HG02938 (cell line): Measurements from ENCODE around the gene NOX5.

Experiments
- ATAC-seq: cut with Tn5 transposase; IDR thresholded peaks from one replicate; pipeline ENCODE4 v1.9.1; 2021; ENCODE audit warnings: mild to moderate bottlenecking, moderate library complexity; ENCODE audit not compliant: unreplicated experiment

Gene NOX5

DNA sequence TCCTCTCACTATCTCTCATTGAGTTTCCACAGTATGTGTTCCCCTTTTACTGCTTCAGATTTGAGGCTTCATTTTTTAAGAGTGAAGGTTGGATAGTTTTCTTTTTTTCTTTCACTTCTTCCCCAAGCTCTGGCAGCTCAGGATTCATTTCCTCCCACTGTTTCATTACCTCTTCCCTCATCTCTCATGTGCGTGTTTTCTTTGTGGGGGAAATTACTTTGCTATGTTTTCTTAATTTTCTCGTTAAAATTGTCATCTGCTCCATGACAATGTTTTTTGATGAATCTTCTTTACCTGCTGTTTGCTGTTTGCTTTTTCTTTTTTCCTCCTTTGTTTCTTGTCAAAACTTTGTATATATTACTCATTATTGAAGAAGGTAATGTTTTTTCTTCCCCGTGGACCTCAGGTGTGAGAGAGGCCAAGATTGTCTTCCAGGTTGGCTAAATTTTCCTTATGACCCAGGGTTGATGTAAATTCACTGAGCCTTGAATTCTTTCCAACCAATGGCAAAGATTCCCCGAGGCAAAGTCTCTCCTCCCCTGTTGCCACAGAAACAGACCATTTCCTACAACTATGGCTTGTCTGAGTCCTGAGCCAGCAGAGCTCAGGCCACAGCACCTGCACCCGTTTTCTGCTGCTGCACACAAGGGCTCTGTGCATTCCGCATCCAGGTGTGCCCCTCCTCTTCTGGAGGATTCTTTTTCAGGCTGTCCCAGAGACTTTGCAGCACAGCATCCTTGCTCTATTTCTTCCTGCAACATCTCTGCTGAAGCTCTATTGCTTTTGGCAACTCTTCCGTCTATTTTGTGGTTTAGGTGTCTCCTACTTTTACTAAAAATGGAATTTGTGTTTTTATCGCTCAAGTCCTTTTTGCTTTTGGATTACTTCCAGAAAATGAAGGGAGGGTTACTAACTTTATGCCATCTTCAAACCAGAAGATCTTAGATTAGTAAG lies 66.1 kb downstream of the NOX5 start:
- ATAC-seq: no peak

DNA sequence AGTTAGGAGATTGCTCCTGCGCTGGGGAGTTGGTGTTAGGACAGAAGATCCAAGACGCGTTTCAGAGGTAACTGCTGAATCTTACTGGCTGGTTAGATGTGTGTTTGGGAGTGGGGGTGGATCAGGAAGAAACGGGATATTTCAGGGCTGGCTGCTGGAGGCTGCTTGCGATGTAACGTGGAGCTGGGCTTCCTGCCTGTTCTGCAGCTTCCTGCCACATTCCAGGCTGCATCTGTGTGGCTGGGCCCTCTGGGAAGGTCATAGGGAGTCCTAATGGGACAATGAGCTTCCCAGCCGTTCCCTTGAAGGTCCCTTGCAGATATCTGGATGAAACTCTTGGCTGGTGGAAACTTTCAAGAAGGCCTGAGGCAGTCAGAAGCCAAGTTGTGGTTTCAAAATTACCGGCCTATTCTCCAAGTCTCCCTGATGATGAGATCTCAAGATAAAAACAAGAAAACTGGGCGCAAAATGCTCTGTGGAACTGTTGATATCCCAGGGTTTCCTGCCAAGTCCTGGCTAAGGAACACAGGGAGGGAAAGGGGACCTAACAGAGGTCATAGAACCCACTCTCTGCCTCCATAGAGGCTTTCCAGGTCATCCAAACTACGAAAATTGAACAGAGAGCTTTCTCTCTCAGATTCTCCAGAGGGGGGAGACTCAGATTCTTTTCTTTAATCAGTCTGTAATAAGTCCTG lies 67.0 kb downstream of the NOX5 start:
- no peak for ATAC-seq

DNA sequence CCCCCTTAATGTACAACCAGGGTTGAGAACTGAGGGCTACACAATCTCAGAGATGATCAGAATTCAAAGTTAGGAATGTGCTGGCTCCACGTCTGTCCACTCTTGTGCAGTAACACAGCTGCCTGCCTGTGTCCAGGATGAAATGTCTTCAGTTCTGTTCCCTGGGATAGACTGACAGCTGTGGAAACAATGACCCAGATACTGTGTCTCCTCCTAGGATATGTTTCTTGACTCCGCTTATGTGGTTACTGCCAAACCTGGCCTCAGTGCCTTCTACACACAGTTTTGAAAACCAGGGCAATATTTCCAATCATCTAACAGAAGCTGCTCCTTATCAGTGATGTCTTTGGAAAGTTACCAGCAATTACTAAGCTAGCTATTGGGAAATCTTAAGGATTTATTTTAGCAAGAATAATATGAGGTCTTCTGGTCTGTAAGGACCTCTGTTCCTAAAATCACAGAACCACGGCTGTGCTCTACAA lies 67.6 kb downstream of the NOX5 start:
- no peak for ATAC-seq

DNA sequence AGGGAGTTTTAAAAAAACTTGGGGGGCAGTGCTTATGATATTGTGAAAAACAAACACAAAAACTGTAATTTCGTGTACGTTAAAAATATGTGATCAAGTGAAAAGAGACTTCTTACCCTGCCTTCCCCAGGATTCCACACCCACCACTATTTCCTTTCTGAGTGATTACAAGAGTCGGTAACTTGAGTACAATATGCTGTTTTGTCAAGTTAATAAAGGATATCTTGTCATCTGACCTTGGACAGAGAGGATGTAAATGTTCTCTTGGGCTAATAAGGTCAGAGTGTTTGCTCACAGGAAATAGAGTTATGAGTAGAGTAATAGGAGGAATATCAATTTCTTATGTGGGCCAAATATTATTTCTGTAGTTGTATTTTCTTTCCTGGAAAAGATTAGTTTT lies 68.1 kb downstream of the NOX5 start:
- ATAC-seq: no peak

DNA sequence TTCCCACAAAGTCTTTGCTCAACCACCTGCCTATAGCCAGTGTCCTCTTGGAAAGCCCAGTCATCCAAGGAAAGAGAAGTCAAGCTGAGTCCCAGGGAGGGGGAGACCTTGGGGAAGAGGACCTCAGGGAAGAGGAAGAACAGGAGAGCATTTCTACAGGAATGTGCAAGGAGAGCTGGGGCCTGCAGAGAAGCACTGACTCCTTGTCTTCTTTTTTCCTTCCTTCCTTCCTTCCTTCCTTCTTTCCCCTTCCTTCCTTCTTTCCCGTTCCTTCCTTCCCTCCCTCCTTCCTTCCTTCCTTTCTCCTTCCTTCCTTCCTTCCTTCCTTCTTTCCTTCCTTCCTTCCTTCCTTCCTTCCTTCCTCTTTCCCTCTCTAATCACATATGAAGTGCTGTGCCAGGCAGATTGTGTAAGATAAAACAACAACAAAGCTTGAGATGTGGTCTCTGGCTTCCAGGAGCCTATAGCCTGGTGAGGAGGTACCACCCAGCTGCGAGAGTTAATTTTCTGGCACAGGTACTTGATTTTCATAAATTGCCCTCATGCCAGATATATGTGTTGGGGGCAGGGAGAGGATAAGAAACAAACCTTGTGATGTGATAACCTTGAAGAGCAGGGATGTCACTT lies 70.0 kb downstream of the NOX5 start:
- no peak for ATAC-seq

DNA sequence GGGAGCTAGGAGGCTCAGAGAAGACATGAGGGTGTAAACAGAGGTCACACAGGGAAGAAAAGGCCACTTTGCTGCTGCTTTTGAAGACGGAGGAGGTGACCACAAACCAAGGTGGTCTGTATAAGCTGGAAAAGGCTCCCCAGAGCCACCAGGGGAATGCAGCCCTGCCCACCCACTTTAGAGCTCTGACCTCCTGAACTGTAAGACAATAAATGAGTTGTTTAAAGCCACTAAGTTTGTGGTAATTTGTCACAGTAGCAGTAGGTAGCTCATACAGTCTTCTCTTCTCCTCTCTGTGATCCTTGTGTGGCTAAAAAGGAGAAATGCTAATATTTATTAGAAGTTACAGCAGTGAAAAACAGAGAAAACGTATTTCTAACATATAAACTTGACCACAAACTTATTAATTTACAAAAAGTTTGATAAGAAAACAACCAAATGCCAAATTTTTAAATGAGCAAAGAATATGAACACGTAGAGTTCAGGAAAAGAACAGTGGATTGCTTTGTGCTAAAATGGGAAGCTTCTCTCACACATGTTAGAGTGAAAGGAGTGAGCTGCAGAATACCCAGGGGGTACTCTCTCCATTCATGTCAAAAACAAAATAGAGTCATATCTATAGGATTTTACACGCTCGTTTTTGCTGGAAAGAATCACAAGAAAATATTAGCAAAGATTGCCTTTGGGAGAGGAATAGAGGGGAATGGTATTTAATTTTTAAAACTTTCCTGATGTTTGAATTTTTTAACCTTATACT lies 71.0 kb downstream of the NOX5 start:
- no peak for ATAC-seq

DNA sequence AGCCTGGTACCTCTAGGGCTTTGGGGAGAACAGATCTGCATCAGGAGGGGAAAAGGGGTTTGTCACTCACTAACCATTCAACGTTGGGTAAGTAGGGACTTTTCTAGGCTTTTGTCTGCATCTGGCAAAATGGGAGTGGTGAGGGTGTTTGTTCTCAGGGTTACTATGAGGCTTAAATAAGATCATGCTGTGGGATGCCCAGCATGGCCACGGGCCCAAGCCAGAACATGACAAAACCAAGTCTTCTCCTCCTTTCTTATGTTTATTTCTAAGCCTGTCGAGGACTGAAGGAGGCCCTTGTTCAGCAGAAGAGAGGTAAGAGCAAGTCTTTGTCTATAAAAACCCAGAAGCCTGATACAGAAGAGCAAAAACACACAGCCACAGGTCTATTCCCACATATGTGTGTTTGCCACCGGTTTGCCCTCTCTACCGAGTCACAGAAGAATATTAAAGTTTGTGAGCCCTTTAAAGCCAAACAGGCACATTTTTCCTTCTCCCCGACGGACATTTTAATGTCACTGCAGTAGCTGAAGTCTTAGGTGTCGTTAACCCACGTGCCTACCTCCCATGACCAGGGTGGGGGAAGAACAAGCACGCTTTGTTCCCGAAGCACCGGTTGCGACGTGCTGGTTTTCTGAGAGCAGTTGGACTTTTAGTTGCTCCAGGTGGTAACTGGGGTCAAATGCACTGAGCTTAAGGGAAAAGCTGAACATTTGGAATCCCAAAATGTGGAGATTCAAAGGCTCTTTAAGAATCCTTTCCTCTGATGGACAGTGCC lies 72.1 kb downstream of the NOX5 start:
- ATAC-seq: no peak

DNA sequence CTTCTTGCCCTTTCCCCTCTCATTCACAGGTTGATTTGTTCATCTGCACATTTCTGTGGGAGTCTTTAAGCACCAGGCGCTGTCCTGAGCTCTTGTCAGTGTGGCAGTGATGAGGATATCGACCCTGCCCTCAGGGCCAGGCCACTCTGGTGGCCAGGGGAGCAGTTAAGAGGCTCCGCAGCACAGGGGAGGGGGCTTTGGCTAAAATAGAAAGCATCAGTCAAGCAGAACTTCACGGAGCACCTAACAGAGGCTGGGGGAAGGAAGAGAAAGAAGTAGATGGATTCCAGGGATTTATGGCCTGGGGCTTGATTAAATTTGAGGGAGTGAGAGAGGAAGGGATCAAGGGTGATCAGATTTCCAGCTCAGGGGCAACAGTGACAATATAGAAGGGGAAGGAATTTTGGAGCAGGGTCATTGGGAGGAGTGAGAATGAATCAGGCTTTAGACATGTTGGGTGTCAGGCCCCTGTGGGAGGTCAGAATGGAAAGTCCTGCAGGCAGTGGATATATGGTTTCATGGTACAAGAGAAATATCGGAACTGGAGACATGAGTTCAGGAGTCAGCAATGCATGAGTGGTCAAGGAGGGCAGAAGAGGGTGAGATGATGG lies 73.0 kb downstream of the NOX5 start:
- no peak for ATAC-seq

DNA sequence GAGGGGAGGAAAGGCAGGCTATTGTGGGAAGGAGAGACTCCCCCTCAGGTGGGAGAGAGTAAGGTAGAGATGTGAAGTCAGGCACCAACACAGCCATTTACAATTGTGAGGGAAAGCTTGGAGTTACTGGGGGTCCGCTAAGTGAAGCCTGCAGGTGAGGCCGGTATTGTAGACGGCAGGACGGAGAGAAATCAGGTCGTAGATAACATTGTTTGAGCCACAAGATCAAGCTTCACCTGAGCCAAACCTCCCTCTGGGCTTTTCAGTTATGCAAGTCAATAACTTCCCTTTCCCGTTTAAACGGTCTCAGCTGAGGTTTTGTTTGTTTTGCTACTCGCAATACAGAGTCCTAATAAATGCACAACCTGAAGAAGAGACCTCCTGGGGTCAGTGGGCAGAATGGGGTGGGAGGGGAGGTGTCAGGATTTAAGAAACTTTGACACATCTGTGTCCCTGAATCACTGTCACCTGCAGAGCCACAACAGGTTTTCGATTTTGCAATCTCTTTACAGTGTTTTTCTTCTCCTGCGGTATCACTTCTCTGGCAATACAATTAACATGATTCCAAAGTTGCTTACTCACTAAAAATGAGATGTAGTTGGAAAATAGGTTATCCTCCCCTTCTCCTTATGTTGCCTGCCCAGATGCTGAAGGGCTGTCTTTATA lies 73.9 kb downstream of the NOX5 start:
- no peak for ATAC-seq

DNA sequence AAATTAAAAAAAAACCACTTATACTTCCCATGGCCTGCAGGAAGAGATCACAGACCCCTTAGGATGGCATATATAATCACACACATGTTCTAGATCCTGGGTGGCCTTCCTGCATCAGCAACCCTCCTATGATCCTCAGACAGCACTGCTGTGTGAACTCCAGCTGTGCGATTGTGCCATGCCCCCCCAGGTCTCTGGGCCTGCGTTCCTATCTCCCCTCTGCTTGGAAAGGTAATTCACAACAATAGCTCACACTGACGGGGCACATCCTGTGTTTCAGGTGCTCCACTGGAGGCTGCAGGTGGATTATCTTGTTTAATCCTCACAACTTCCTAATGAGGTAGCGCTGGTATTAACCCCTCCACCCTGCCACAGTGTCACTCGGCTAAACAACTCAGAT lies 74.8 kb downstream of the NOX5 start:
- ATAC-seq: no peak

DNA sequence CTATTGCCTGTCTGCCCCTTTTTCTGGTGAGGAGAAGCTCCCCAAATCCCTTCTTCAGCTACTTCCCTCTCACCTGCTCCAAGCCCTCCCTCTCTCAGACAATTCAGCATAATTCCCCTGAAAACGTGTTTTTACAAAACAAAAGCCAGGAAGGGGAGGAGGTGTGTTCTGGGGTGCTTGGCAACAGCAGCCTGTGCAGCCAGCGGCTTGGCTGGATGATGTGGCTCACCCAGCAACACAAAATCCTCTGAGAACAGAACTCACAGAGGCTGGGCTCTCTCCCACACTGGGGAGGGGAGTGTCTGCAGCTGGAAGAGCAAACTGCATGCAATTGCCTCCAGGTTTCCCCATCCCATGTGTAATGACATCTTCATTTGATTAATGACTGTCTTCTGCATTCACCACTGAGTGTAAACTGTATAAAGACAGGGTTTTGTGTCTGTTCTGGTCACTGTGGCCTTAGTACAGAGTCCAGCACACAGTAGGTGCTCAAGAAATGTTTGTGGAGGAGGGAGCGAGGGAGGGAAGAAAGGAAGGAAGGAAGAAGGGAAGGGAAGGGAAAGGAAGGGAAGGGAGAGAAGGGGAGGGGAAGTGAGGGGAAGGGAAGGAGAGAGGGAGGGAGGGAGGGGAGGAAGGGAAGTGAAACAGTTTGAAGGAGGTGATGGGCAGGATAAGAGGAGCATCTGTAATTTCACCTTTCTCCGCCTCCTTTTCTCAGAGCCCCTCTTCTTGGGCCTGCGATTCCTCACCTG lies 75.9 kb downstream of the NOX5 start:
- ATAC-seq: no peak

DNA sequence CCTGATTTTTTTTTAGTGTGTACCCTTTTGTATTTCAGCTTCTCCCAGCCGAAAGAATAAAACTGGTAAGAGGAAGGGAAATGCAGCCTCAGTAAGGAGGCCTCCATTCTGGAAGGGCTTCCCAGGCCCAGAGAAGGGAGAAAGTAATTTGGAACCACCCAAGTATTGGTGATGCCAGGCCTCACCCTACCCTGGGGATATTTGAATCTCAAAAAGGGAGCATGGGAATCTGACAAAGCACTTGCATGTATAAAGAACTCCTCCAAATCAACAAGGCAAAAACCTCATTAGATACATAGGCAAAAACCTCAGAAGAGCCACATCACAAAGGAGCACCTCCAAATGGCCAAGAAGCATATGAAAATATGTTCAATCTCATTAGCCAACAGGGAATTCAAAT lies 77.2 kb downstream of the NOX5 start:
- no peak for ATAC-seq

DNA sequence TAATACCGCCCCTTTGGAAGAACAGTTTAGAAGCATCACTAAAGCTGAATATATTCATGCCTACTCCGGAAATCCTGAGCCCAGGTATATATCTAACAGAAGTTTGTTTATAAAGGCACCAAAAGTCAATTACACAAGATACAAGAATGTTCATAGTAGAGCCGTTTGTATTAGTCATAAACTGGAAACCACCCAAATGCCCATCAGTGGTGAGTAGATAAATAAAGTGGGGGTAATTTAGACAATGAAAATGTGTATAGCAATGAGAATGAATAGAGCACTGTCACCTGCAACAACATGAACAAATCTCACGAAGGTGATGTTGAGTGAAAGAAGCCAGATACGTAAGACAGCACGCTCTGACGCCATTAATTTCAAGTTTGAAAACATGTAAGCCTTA lies 77.7 kb downstream of the NOX5 start:
- no peak for ATAC-seq

DNA sequence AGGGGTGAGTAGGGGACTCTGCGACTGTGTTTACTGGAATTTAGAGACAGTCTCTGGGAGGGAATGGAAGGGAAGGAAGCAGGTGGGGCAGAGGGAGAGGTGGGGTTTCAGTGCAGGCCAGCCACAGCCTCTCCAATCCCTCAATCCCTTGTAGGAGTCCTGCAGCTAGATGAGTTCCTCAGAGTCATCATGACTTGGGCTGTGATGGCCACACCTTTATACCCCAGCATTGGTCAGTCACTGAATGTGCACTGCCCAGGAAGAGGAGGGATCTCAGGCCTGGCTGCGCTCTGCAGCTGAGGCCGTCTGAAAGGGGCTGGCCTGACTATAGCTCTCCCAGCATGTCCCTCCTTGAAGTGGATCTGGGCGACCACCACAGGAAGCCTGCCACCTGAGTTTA lies 78.6 kb downstream of the NOX5 start:
- ATAC-seq: no peak

DNA sequence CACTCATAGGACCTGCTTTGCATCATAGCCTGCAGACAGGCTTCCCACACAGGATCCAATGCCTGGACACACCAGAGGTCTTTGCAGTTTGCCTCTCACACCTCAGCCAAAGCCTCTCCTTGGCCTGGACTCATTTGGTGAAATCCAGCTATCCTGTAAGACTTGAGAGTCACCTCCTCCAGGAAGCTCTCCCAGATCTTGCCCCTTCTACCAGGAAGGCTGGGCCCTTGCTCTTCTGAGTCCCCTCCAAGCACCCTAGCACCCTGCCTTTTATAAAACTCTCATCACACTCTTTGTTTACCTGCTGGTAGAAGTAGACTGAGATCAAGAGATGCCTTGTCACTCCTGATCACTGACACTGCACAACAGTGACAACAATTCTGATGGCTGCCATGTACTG lies 79.1 kb downstream of the NOX5 start:
- ATAC-seq: no peak

DNA sequence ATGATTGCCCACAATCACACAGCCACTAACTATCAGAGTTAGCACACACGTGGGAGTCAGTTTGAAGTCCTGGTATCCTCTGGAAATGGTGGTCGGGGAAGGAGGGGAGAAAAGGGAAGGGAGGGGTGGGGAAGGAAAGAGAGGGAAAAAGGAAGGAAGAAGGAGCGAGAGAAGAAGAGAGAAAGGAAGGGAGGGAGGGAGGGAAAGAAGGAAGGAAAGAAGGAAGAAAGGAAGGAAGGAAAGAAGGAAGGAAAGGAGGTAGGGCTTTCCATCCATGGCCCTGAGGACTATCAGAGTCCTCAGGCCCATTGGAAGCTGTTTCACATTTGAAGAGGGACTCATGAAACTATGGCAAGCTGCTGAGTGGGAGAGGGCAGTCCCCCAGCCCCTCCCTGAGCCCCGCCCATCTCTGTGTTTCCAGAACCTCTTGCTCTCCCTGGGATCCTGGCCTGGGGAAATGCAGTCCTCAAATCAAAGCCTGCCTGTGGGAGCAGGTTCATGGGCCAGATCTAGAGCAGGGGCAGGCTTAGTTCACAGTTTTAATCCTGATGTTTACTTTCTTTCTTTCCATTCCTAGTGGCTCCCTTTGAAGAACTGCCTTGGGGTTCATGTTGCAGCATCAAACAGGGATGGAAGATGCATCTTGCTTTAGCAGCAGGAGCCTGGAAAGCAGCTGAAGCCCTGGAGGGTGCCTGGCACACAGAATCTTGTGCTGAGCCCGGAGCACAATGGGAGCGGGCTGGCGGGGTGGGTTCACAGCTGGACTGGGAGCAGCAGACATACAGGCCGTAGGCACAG lies 79.8 kb downstream of the NOX5 start:
- no peak for ATAC-seq

DNA sequence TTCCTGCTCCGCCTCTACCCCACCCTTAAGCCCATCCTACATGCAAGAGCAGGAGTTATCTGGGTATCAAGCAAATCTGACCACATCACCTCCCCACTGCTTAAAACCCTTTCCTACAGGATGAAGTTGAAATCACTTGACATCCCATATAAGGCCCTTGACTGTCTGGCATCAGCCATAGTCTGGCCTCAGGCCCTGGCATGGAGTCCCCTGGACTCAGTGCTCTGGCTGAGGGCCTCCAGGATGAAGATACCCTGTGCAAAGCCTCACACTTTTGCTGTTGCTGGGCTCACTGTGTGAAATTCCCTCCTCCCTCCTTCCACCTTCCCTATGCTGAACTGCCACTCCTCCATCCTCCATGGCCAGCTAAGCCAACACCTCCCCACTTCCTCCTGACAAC lies 80.8 kb downstream of the NOX5 start:
- no peak for ATAC-seq

DNA sequence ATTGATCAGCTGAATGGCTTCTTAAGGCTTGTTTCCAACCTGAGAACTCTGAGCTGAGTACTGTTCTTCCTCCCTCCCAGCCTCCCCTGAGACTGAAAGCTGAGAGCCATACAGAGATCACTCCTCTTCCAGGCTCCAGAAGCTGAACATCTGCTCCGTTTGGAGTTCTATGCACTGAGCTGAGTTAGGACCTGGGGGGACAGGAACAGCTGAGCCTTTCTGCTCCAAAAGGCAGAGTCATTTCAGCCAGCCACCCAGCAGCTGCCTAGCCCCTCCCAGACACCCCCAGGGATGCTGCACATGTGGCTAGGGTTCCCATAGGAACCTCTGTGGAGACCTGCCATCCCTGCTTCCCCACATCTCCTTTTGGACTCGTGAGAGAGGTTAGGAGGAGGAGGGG lies 81.7 kb downstream of the NOX5 start:
- ATAC-seq: no peak
